Mucosa of gallbladder (tissue), 1 donor: ENCODE data around the gene WDFY4. TPM values are rescaled to one million over a fixed set of nuclear protein-coding genes. Genes with fewer than 3 reads are reported as not detected.

Source experiments
- DNase-seq: peaks from one replicate; pipeline ENCODE4 v3.0.0-alpha.2; 2020; ENCODE audit warnings: low spot score
- total RNA-seq: library from RNA; stranded (reverse); gene quantifications from one replicate; pipeline ENCODE4 v1.2.1, GENCODE V29; 2021
- donor health status: DM: no; HTN: no; CAD: no.

Gene WDFY4
- total RNA-seq, 1 donor from 2014 or later = 8.7 TPM

DNA sequence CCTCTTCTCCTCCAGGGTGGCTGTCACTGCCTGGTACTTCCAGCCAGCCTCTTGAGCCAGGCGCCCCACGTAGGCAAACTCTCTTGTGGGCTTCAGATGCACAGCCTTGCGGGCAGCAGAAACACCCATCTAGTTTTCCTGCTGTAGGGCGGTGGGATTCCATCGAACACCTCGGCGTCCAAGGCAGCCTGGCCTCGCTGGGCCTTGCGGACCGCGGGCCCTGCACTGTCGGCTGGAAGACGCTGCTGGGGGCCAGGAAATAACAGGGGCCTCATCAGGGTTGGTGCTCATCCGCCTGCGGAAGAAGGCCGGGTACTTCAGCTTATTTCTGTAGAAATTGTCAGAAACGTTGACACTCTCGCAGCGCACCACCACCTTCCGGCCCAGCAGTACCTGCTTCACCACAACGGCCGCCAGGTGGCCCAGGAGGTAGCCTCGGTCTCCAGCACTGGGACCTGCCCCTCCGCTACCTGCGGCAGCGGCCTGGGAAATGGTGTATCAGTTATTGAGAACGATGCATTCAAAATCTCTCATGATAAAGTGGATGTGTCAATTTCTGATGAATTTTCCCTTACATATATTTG, 61.1 kb downstream of the WDFY4 start:
- no peak for DNase-seq

DNA sequence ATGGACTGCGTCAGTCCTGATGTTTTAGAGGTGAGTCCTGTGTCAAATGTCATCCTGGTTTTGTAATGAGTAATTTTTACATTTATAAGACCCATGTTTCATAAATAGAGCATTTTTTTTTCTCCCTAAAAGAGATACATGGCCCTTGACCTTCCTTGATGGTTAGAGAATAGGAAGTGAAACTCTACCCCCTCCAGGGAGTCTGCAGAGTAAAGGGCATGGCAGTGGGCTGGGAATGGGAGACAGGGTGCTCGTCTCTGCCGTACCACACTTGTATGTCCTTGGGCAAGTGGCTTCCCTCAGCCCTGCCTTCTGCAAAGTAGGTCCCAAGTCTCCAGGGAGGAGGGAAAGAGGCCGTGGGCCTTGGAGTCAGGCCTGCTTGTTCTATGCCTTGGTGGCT, 63.9 kb downstream of the WDFY4 start:
- DNase-seq = no peak

DNA sequence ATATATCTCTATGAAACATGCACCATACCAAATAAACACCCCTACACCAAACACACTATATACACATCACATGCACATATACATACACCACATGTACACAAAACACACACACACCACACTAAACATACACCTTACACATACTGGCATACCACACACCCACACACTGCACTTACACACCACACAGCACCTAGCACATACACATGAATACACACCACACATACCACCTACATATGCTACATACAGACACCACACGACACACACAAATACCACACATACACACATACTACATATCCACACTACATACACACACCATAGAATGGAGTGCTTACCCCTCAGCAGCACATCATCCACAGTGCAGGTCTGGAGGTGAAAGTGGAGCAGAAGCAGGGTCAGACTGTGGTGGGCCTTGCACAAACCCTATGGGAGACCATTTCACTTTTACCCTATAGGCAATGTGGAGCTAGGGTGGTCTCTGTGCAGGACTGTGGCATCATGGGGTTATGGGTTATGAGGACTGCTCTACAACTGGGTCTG, 64.6 kb downstream of the WDFY4 start:
- no peak for DNase-seq

DNA sequence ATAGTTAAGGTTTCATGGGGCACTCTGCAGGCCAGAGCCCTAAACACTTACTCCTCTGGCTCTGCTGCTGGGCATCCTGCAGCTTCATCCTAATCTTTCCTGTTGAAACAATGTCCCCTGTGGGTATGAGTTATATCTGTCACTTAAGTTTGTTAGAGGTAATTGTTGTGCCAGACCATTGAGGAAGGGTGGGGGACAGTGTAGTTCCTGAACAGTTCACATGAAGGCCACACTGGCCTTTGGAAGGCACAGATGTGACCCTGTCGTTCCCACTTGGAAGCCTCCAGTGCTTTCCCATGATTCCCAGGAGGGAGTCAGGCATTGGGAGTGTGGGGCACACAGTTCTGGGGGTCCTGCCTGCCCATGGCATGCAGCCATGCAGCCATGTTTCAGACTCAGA, 65.3 kb downstream of the WDFY4 start:
- DNase-seq = no peak

DNA sequence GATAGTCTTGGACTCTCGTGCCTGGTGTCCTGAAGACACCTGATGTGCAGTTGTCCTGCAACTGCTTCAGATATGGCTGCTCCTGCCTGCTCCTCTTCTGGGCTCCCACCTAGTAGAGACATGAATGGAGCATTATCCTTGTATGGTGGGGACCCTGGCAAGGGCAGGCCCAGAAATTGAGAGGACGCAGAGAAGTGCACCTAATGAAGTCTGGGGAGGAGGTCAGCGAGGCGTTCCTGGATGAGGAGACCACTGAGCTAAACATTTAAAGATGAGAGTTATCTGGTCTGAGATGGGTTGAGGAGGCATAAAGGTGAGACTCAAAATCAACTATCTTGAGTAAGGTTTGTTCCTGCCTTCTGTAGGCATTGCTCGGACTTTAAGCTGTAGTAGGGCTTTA, 66.3 kb downstream of the WDFY4 start:
- DNase-seq = no peak

DNA sequence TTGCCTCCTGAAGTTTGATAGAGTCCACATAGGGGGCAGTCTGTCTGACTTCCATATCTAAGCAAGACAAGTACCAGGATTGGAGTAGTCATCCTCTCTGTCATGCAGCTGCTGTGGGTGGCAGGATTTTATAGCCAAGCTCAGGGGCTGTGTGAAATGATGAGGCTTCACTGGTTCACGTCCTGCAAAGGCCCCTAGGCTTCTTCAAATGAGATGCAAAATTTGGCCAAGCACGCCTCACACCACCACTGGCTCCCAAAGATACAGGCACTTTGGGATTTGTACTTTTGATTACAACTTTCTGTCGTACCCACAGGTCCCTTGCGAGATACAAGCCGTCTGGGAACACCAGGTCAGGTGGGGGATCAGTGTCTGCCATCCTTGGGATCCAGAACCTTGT, 67.1 kb downstream of the WDFY4 start:
- no peak for DNase-seq

DNA sequence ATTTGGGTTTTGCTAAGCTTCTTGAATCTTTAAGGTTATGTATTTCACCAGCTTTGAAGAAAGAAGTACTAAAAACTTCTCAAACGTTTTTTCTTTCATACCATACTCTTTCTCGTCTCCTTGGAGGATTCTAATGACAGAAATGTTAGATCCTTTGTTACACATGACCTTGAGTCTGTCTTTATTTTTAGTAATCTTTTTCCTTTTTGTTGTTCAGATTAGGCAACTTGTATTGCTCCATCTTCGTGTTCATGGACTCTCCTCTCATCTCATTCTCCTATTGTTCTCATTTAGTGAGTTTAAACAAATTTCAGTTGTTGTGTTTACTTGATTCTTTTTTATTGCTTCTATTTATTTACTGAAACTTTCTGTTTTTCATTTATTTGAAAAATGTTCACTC, 73.7 kb downstream of the WDFY4 start:
- no peak for DNase-seq

DNA sequence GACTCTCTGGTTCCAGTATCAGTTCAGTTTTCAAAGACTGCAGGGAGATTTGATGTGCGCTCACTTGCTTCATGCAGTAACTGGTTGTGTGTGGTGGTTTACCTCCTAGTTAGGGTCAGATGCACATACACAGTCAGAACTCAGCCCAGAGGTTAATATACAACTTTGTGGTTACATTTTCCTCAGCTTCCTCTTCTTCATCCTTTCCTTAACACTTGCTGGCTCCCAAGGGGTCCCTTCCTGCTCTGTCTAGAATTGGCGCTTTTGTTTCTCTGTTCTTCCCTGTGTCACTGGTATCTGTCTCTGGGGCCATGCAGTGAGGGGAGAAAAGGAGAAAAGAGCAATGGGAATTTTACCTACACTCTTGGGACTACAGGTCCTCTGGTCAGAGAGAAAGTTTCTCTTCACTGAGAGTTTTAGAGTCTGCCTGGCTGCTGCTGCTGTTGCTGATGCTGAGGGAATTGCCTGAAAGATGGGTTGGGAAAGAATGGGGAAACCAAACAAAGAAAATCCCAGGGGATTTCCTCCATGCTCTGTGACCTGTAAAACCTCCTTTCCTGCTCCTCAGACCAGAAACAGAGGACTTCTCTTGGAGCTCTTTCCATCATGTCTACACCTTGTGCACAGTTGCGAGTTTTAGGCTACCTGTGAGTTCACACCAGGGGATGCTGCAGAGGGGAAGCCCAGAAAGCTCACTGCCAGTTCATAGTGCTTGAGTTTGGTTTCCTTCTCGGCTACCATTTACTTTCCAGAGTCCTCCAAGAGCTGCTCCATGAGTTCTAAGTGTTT, 74.6 kb downstream of the WDFY4 start:
- DNase-seq = no peak

DNA sequence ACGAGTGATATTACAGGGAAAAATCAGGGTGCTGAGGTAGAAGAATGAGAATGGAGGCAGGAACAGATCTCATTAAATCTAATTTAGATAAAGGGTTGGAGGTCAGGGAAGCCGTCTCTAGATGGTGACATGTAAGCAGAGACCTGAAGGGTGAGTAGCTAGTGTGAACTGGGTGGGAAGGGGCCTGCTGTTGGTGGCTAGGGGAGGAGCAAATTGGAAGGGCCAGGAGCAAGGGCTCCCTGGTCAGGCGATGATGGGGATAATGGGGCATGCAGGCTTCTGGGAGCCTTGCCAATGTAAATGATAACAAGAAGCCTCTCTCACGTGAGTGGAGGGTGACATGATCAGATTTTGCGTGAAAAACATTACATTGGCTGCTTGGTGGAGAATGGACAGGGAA, 76.3 kb downstream of the WDFY4 start:
- no peak for DNase-seq

DNA sequence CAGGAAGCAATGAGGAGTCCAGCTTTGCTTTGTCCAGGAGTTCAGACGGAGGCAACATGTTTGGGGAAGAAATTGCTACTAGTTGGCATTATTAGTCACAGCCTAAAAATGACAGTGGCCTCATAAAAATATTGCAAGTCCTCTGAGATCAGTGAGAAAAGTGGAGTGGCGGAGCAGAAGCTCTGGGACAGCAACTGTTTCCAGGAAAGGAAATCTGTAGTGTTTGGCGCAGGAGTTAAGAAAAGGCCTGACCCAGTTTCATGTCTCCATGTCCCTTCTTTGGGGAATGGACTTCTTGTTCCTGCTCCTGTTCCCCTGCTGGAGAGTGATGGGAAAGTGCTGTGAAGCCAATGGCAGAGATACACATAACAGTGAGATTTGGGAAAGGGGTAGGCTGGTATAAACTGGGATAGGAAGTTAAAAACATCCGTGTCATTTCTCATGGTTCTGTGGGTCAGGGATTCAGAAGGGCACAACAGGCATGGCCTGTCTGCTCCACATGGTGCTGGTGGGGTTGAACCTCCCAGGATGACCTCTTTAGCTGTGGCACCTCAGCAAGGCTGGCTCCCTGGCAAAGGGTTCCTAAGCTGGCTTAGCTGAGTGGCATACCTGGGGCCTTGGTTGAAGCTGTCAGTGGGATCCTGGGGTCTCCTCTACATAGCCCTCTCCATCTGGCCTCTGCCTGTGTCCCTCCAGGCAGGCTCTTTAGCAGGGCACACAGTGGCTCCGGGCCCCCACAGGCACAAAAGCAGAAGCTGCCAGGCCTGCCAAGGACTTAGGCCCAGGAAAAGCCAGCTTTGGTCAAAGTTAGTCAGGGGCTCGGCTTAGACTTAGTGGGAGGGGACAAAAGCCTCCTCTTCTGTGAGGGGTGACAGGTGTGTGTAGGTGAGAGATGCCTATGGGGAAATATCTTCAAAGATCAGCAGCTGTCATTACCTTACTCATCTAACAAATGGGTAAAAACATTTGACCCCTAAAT, 77.7 kb downstream of the WDFY4 start:
- DNase-seq = no peak

DNA sequence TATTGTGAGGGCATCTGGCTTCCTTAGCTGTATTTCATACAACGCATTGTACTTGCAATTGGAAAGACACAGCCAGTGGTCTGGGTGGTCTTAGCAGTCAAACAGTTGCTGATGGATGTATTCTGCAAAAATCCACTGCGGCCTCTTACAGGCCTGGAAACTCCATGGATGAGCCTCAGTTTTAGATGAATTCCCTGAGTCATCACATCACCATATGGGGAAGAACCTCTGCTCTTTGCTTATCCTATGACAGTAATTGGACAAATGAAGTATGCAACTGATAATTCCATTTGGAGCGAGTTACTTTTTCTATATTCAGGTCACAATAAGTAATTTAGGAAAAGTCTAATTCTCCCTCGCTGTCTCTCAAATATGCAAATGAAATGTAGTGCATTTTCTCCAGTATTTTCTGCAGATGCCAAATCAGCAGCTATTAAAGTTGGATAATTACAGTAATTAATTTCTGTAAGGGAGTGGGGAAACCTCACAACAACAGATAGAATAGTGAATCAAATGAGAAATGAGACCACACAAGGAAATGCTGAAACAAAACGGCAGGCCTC, 78.8 kb downstream of the WDFY4 start:
- no peak for DNase-seq

DNA sequence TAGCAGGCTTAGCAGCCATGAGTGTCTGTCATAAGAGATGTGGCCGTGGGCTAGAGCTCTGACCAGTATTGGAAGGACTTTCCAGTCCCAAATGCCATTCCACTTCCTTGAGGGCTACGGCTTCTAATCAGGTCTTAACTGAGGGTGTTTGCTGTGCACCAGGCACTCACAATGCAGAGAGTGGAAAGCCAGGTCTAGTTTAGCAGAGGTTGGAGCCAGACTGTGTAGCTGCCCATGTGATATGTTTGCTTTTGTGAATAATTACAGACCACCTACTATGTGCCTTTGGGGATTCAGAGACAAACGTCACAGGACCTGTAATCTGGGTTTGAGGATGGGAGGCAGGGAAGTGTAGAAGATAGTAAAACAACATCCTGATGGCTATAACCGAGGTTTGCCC, 79.8 kb downstream of the WDFY4 start:
- DNase-seq = no peak

DNA sequence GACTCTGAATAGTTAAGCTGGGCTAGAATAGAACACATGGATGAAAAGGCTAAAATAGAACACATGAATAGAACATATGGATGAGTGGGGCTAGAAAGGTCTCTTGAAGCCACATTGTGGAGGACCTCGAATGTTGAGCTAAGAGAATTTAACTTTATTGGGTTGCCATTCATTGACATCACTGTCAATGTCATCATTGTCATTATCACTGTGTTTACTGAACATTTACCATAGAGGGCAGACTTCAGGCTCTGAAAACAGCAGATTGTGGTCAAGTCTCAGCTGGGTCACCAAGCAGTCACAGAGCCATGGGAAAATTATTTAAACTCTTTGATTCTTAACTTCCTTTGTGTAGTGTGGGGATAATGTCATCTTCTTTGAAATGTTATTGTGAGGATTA, 80.4 kb downstream of the WDFY4 start:
- DNase-seq = no peak

DNA sequence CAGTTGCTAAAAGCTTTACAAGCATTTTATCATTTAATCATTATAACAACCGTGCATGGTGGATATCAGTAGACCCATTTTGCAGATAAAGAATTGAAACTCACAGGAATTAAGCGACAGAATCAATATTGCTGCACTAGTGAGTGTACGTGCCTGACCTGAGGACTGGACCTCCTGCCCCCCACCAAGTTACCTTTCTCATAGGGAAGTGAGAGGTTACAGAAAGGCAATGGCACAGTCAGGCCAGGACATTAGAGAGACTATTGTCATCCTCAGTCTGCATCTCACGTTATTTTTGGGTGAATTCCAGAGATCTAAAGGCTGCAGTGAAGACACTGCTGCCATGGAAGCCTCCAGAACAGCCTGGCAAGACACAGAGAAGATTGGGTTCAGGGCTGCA, 80.9 kb downstream of the WDFY4 start:
- DNase-seq = no peak

DNA sequence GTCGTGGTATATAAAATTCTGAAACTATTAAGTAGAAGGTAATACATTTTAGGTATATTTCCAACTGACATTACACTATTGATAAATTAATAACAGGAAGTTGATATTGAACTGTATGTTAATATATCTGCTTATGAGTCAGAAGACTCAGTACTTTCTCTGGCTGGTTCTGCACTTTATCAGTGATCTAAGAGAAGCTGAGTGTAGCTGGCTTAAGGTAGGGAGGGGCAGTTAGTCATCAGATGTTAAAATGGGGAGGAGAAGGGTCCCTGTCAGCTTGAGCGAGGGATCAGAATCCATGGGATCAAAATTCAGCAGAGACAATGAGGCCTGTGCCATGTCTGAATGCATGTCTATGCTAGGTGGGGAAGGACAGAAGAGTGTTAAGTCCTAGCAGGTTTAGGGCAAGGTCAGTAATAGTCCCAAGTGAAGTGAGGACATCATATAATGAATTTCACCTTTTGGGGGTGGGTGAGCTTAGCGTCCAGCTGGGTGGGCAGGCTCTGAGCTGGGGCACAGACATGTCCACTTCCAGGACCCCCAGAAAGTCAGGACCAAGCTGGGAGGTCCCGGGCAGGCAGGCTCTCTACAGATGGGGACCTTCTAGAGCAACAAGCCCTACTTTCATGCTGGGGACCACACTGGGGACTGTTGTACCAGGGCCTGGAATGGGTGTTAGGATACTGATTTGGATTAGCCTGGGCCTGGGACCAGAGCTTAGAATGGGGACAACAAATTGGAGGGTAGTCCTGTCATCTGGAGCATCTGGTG, 82.9 kb downstream of the WDFY4 start:
- no peak for DNase-seq

DNA sequence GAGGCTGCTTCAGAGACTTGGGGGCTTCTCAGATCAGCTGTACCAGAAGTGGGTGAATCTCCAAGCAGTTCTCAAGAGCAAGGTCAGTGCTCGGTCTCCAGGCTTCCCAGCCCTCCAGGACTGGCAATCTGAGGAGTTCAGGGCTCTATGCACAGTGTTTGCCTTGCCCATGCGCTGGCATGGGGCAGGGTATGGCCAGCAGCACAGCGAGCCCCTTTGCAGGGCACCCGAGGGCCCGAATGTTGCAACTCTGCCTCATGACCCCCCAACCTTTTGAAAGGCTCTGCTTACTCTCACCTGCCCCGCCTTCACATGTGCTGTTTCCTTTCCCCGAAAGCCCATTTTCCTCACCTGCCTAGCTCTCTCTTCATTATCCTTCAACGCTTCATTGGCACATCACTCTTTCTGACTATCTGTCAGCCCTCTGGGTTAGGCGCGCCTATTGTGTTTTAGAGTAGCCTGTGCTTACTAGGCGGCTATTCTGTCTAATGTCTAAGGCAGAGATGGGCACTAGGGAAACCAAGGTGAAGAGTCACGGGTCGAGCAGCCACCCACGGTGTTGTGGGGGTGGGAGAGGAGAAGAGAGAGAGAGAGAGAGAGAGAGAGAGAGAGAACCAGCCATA, 83.6 kb downstream of the WDFY4 start:
- no peak for DNase-seq

DNA sequence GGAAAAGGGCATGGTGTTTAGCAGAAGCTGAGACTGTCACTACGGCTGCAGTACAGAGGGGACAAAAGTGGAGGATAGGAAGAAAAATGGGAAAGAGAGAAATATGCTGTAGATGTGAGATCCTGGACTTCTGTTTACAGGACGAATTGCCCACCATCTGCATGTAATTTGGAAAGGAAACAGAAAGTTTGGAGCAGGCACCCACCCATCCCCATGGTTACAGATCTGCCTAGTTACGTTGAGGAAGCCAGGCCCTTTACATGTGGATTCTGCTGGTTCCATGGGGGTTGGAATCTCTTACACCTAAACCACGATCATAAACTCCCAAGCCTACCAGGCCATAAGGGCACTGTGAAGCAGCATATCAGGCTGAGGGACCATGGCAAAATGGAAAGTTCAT, 84.3 kb downstream of the WDFY4 start:
- no peak for DNase-seq

DNA sequence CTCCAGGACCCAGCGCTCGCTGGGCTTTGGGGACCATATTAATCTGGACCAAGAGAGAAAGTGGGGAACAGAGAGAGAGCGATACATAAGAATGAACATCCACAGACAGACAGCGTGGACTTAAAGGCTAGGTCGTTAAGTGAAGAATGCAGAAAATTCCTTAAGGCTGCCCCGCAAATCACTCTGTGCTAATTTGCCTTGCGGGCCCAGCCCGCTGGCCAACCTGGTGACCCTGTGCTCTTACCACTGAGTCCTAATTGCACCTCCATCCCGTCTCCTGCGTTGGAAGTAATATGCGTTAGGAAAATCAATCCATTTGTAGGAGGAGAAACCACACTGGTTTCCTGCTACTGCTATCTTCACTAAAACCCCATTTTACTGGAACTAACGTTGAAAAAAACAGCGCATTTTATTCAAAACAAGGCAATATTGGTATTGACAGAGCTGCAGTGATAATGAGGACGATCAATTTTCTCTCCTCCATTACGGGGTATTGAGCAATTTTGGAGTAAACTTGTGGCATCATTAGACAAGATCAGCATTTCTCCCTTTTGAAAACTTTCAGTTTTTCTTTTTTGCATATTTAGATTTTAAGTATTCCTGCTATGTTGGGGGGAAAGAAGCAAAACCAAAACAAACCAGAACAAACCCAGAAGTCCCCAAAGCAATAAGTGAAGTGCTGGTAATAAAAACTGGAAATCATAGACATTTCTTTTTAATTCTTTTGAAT, 85.2 kb downstream of the WDFY4 start:
- no peak for DNase-seq

DNA sequence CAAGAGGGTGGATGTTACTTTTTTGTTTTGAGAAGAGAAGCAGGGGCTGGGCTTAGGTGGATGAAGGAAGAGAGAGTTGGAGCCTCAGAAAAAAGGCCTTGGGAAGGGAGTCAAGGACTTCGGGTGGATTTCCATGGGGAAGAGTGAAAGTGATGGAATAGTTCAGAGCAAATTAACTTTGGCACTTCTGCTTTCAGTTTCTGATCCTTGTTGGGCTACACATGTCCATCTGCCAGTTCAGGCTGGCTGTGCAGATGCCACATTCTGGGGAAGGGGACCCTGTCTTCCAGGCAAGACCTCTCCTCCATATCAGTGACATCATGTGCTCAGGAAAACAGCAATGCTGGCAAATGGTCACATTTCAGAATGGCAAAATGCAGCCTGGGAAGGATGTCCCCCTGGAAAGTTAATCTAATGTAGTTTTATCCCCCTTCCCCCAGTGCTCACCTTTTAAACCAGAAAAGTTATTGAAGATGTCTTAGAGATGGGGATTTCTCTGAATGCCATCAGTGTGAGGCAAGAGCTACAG, 86.0 kb downstream of the WDFY4 start:
- no peak for DNase-seq

DNA sequence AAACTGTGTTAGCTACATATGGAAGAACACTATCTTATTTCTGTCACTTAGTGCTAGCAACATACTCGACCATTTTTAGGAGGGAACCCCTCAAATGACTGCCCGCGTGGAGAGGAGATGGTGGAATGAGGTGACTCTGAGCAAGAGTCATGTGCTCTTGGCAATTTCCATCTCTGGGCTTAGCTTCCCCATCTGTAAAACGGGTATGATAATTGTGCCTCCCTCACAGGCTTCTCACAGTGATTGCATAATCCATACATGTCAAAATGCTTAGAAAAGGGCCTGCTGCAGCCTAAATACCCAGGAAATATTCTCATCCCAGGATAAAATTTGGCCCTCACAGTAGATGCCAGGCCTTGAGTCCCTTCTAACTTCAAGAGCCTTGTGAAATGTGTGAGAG, 86.6 kb downstream of the WDFY4 start:
- no peak for DNase-seq
